GM10248 (cell line): Measurements from ENCODE around the gene P2RX1.

Experiments
- CTCF ChIA-PET: fragments of 300-600 bp; sonication (Branson Sonifier 250); formaldehyde crosslinking; extraction: SDS; loops from one replicate; lab custom pipeline; 2021; ENCODE audit warnings: antibody characterized with exemption; lab: Yijun Ruan, JAX
- POLR2A ChIA-PET: fragments of 350-650 bp; sonication (Branson Sonifier 250); formaldehyde crosslinking; extraction: SDS; loops from one replicate; lab custom pipeline; 2020; ENCODE audit warnings: antibody characterized with exemption; lab: Yijun Ruan, JAX
- DNase-seq: peaks from one replicate; pipeline ENCODE4 v3.0.0; 2012; ENCODE audit errors: extremely low spot score
- TF ChIP-seq, protein P1 (sequence below): IDR thresholded peaks from 2 replicates; pipeline ENCODE4 v1.5.1; 2012; ENCODE audit warnings: mild to moderate bottlenecking, low read depth; ENCODE audit errors: extremely low read depth, missing control alignments, control extremely low read depth

P2RX1 gene

DNA sequence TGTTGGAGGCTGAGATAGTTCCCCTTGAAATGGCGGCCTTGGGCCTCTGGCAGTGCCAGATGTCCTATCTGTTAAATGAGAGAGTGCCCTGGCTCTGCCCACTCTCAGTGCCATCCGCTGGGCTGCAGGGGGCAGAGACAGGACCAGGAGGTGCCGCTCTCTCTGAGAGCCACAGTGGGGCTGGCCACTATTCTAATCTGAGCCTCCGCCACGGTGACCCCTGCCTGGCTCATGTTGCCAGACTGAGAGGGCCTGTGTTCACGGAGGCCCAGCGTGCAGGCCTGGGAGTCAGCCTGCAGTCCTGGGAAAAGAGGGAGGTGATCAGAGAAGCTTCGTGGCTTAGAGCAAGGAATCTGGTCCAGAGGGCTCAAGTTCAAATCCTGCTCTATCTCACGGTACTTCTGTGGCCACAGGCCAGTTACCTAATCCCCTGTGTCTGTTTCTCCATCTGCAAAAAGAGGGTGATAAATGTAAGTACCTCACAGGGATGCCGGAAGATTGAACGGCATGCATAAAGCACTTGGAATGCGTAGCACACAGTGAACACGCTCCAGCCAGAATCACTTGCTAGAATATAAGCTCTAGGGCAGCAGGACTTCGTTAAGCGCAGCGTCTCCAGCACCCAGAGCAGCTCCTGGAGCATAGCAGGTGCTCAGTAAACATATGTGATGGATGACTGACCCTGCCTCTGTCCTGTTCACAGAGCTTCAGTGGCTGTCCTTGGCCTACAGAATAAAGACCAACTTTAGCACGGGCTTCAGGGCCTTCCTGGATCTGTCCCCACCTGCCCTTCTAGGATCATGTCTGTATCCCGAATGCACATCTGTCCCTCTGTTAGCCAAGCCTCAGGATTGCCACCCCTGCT is 41.7 kb upstream of the P2RX1 start:
- ChIA-PET POLR2A (no interaction called here), CTCF (interaction anchor here (1.0 to 2.1 kb wide), 3 partner anchors 44 to 77 kb away, joined by 3 to 10 read pairs (median 3); no protein-coding TSS in a partner anchor)
- TF ChIP-seq, protein P1, sequence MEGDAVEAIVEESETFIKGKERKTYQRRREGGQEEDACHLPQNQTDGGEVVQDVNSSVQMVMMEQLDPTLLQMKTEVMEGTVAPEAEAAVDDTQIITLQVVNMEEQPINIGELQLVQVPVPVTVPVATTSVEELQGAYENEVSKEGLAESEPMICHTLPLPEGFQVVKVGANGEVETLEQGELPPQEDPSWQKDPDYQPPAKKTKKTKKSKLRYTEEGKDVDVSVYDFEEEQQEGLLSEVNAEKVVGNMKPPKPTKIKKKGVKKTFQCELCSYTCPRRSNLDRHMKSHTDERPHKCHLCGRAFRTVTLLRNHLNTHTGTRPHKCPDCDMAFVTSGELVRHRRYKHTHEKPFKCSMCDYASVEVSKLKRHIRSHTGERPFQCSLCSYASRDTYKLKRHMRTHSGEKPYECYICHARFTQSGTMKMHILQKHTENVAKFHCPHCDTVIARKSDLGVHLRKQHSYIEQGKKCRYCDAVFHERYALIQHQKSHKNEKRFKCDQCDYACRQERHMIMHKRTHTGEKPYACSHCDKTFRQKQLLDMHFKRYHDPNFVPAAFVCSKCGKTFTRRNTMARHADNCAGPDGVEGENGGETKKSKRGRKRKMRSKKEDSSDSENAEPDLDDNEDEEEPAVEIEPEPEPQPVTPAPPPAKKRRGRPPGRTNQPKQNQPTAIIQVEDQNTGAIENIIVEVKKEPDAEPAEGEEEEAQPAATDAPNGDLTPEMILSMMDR: no peak
- DNase-seq: no peak

DNA sequence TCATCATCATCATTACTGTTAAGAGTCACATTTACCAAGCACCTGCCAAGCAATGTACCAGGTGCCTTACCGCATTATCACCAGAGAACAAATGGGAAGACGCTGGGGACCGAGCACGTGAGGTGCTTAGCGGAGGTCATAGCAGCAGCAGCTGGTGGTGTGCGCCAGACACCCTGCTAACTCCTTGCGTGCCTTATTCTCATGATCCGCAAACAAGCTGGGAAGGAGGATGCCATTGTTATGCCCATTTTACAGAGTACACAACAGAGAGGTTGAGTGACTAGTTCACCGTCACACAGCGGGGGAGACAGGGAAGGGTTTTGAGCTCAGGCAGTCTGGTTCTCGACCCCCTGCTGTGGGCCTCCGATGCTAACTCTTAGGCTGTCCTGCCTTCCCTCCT is 40.7 kb upstream of the P2RX1 start:
- no peak for DNase-seq
- TF ChIP-seq, protein P1: no peak
- ChIA-PET CTCF (interaction anchor here (1.0 to 2.1 kb wide), 5 partner anchors 8 to 78 kb away, joined by 3 to 10 read pairs (median 3); no protein-coding TSS in a partner anchor), POLR2A (no interaction called here)

DNA sequence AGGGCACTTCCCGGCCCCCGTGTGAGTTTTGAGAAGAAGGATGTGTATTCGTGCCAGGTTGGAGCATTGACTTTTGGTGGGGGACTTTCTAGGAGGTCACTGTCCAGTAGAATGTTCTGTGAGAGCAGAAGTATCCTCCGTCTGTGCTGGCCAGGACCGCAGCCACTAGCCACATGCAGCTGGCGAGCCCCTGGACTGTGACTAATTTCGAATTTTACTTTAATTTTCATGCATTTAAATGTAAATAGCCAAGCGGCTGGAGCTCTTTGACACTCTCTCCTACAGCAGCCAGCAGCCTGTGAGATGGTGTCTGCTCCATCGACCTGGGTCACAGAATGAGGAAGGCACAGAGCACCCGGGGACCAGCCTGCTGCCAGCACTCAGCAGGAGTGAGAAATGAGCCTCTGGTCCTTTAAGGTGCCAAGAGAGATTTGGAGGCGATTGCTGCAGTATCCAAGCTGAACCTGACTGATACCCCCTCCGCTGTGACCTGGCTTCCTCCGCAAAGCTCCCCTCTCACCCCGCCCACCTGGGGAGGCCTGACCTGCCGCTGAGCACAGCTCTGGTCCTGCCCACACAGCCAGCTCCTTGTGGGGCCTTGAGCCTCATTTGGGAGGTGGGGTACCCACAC is 40.2 kb upstream of the P2RX1 start:
- CTCF ChIA-PET: interaction anchor here (1.0 to 2.1 kb wide), 5 partner anchors 8 to 78 kb away, joined by 3 to 10 read pairs (median 3); no protein-coding TSS in a partner anchor
- TF ChIP-seq, protein P1: no peak

DNA sequence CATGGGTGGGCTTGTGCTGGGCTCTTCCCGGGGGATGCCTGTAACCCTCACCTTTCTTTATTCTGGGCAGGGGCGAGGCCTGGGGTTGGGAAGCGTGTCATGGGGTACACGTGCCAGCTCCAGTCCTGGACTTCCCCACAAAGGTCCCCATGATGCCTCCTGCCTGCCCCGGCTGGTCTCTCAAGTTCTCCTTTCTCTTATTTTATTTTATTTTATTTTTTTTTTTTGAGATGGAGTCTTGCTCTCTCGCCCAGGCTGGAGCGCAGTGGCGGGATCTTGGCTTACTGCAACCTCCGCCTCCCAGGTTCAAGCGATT is 39.4 kb upstream of the P2RX1 start:
- ChIA-PET POLR2A (interaction anchor here (0.9 kb wide), 1 partner anchor 9 kb away, joined by 3 read pairs; no protein-coding TSS in a partner anchor), CTCF (no interaction called here)
- TF ChIP-seq, protein P1: no peak
- DNase-seq: no peak

More for the DNA sequence above, 40.2 kb upstream of the P2RX1 start:
- no peak for DNase-seq
- POLR2A ChIA-PET: interaction anchor here (0.9 kb wide), 1 partner anchor 9 kb away, joined by 3 read pairs; no protein-coding TSS in a partner anchor

DNA sequence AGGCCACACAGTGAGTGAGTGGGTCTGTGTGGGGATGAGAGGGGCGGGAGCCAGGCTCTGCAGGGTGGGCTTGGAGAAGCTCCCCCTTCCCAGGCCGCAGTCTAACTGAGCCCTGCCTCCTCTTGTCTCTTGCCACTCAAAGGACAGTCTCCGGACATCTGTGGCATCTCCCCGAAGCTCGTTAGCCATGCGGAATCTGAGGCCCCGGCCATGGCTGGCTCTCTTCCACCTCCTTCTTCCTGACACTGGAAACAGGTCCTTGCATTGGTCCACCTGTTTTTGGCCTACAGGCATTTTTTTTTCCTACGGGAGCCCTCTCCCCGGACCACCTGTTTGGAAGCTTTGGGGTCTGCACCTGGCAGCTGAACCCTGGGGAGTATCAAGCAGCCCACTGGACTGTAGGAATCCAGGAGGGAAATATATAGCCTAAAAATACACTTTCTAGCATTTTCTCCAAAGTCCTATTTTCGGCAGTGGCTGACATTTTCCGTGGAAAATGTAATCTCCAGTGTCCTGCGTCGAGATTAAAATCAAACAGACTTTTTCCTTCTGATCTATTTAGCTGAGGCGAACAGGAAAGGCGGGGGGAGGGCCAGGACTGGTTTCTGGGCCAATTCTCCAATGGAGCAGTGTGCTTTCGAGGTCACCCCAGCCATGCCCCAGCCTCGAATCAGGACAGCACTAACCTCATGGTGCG is 38.9 kb upstream of the P2RX1 start:
- POLR2A ChIA-PET: no interaction called here
- CTCF ChIA-PET: interaction anchor here (1.4 to 2.1 kb wide), 2 partner anchors 41 to 92 kb away, joined by 3 to 8 read pairs; no protein-coding TSS in a partner anchor
- TF ChIP-seq, protein P1: no peak
- no peak for DNase-seq

DNA sequence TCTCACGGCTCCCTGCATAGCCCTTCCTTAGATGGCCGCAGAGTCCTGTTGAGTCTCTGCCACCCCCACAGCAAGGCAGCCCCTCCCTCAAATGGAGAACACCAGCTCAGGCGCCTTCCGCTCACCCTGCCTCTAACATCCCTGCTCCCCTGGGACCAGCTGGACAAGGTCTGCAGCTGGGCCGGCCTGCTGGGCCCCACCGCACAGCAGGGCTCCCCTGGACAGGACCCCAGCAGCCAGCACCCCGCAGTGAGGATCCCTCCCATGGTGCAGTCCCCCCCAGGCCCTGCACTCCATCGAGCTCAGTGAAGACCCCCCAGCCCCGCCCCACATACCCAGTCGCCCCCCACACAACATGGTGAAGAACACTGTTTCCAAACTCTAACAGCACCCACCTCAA is 37.8 kb upstream of the P2RX1 start:
- DNase-seq: no peak
- TF ChIP-seq, protein P1: no peak
- POLR2A ChIA-PET: no interaction called here
- CTCF ChIA-PET: interaction anchor here (1.4 to 2.1 kb wide), 3 partner anchors 40 to 108 kb away, joined by 3 to 8 read pairs (median 5); partner anchors contain the start of gene NCBP3
